Left lung (tissue), 14 donors: ENCODE data around the gene RAB5A. TPM values are rescaled to one million over a fixed set of nuclear protein-coding genes. Genes with fewer than 3 reads are reported as not detected.
"Not testable (repeated sequence)": the region's sequence is repeated elsewhere in the genome, so short reads cannot be mapped to it uniquely, and the experiment has no call there.

ENCODE experiments used
- ATAC-seq: fragments of 200-7000 bp; cut with Tn5 transposase; one replicate; pipeline ENCODE4 v1.9.1; 2020; ENCODE audit warnings: moderate library complexity
- DNase-seq, 4 donors: peaks; one replicate each; pipeline ENCODE4 v3.0.0-alpha.2; 2013 to 2020
- H3K27ac ChIP-seq, 2 donors: fragments of 200-600 bp; sonication (generic) in 1 of 2; one replicate each; pipeline versions ENCODE4 v1.5.0 to v1.8.0; 2020 to 2021
- H3K27me3 ChIP-seq, 2 donors: fragments of 200-600 bp; sonication (generic) in 1 of 2; one replicate each; pipeline versions ENCODE4 v1.5.0 to v1.8.0; 2020 to 2021
- H3K36me3 ChIP-seq, 2 donors: fragments of 200-600 bp; sonication (generic) in 1 of 2; one replicate each; pipeline versions ENCODE4 v1.5.0 to v1.8.0; 2020 to 2021
- H3K4me1 ChIP-seq, 2 donors: fragments of 200-600 bp; one replicate each; pipeline ENCODE4 v1.8.0; 2021
- H3K4me3 ChIP-seq, 2 donors: fragments of 200-600 bp; sonication (generic) in 1 of 2; one replicate each; pipeline versions ENCODE4 v1.5.0 to v1.8.0; 2020 to 2021; ENCODE audit warnings: mild to moderate bottlenecking in 1 of 2
- H3K9me3 ChIP-seq, 2 donors: fragments of 200-600 bp; sonication (generic) in 1 of 2; one replicate each; pipeline versions ENCODE4 v1.5.0 to v1.8.0; 2020 to 2021
- intact Hi-C, 2 donors: fragments of 100-400 bp; cut with DNase I; formaldehyde crosslinking; loops; one replicate each; pipeline versions ENCODE4 v1.11.2 to v1.14.2; 2022
- long read RNA-seq, 12 donors: library from polyadenylated mRNA in 2 of 12; unstranded in 2 of 12; transcript quantifications; one replicate each; pipeline ENCODE4 v2.0.0 and lab custom pipeline, GENCODE V29; 2019 to 2026
- polyA plus RNA-seq, 6 donors: library from polyadenylated mRNA; unstranded; fragments of 120-200 nt; gene quantifications; one replicate each; pipeline ENCODE4 v1.2.1, GENCODE V29; 2013; ENCODE audit not compliant: insufficient read length in 6 of 6
- total RNA-seq, 2 donors: library from RNA; stranded (reverse); fragmentation: NEBNext Ultra II Directional; extraction: Animal tissue kit (Norgen Biotek cat#: 25700); gene quantifications; one replicate each; pipeline ENCODE4 v1.2.1, GENCODE V29; 2021
- TF ChIP-seq, protein P1 (sequence below), 2 donors: fragments of 200-600 bp; sonication (generic) in 1 of 2; IDR thresholded peaks; one replicate each; pipeline versions ENCODE4 v1.5.0 to v1.8.0; 2021; ENCODE audit warnings: antibody characterized with exemption in 2 of 2
- donor health status: DM: no; HTN: yes; CAD: no.
- donor health status: DM: no; HTN: no; CAD: no.

The RAB5A gene, protein sequence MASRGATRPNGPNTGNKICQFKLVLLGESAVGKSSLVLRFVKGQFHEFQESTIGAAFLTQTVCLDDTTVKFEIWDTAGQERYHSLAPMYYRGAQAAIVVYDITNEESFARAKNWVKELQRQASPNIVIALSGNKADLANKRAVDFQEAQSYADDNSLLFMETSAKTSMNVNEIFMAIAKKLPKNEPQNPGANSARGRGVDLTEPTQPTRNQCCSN
- total RNA-seq = 10 to 100 TPM; 60.7 to 68.6 TPM
- 10 to 100 TPM; 66.2 to 72.1 (median 70.7) TPM for polyA plus RNA-seq
- long read RNA-seq, donor 1, transcript RAB5A-201 (6 exons, 2,536 nt) = major isoform, 19 of 35 reads
- long read RNA-seq, donor 1, partial matches to known transcripts = 13 of 35 reads
- long read RNA-seq, donor 1, other reads (novel, unspliced or antisense) = 0 of 35 reads
- long read RNA-seq, donor 2, transcript RAB5A-201 (6 exons, 2,536 nt) = major isoform, 21 of 34 reads
- long read RNA-seq, donor 2, transcript RAB5A-207 (4 exons, 868 nt) = minor isoform, 5 of 34 reads
- long read RNA-seq, donor 2, partial matches to known transcripts = 5 of 34 reads
- long read RNA-seq, donor 2, other reads (novel, unspliced or antisense) = 0 of 34 reads
- long read RNA-seq, donor 3, transcript RAB5A-201 (6 exons, 2,536 nt) = major isoform, 14 of 17 reads
- long read RNA-seq, donor 3, partial matches to known transcripts = 0 of 17 reads
- long read RNA-seq, donor 3, other reads (novel, unspliced or antisense) = 0 of 17 reads
- long read RNA-seq, donor 4, transcript RAB5A-201 (6 exons, 2,536 nt) = major isoform, 7 of 7 reads
- long read RNA-seq, donor 4, partial matches to known transcripts = 0 of 7 reads
- long read RNA-seq, donor 4, other reads (novel, unspliced or antisense) = 0 of 7 reads
- long read RNA-seq, donor 5, transcript RAB5A-201 (6 exons, 2,536 nt) = major isoform, 20 of 26 reads
- long read RNA-seq, donor 5, transcript RAB5A-207 (4 exons, 868 nt) = minor isoform, 6 of 26 reads
- long read RNA-seq, donor 5, partial matches to known transcripts = 0 of 26 reads
- long read RNA-seq, donor 5, other reads (novel, unspliced or antisense) = 0 of 26 reads
- long read RNA-seq, donor 6, transcript RAB5A-201 (6 exons, 2,536 nt) = major isoform, 12 of 12 reads
- long read RNA-seq, donor 6, partial matches to known transcripts = 0 of 12 reads
- long read RNA-seq, donor 6, other reads (novel, unspliced or antisense) = 0 of 12 reads
- long read RNA-seq, donor 7, transcript RAB5A-201 (6 exons, 2,536 nt) = major isoform, 14 of 15 reads
- long read RNA-seq, donor 7, partial matches to known transcripts = 0 of 15 reads
- long read RNA-seq, donor 7, other reads (novel, unspliced or antisense) = 0 of 15 reads
- long read RNA-seq, donor 8, transcript RAB5A-201 (6 exons, 2,536 nt) = major isoform, 14 of 20 reads
- long read RNA-seq, donor 8, partial matches to known transcripts = 0 of 20 reads
- long read RNA-seq, donor 8, other reads (novel, unspliced or antisense) = 0 of 20 reads
- long read RNA-seq, donor 9 = 0 reads
- long read RNA-seq, donor 10, partial matches to known transcripts = 0 of 2 reads
- long read RNA-seq, donor 10, other reads (novel, unspliced or antisense) = 0 of 2 reads
- long read RNA-seq, donor 11, transcript RAB5A-201 (6 exons, 2,536 nt) = major isoform, 25 of 50 reads
- long read RNA-seq, donor 11, partial matches to known transcripts = 17 of 50 reads
- long read RNA-seq, donor 11, other reads (novel, unspliced or antisense) = 0 of 50 reads
- long read RNA-seq, donor 12, transcript RAB5A-201 (6 exons, 2,536 nt) = major isoform, 11 of 15 reads
- long read RNA-seq, donor 12, partial matches to known transcripts = 0 of 15 reads
- long read RNA-seq, donor 12, other reads (novel, unspliced or antisense) = 0 of 15 reads

DNA sequence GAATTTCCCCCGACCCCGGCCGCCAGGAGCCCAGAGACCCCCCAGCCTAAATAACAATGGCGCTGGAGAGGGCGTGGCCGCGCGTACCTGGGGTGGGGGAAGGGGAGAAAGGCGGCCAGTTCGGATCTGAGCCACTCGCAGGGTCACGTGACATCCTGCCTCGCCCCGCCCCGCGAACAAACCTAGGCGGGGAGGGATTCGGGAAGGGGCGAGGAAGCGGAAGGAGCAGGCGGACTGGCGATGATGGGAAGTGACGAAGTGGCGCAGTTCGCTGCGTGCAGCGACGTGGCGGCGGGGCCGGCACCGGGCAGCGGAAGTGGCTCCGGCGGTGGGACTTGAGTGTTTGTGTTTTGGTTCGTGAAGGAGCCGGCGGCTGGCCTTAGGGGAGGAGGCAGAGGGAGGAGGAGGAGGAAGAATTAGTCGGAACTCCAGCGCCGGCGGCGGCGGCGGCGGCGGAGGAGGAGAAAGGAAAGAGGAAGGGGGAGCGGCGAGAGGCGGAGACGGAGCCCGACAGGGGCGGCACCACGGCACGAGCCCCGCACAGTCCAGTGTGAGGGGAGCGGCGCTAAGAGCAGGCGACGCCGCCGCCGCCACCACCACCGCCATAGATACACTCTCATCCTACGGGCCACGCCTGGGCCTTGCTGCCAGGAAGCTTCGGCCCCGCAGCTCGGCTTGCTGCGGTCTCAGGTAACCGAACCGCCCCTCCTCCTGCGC lies at the start of gene RAB5A:
RAB5A (plus strand) TSS at position 266 of the 717 bp plus-strand sequence. CDS start 3,802 bp downstream, outside the sequence.
- peak; percentile 96 to 99 (median 98) for DNase-seq
- intact Hi-C loops = no loop called here
- TF ChIP-seq, protein P1, sequence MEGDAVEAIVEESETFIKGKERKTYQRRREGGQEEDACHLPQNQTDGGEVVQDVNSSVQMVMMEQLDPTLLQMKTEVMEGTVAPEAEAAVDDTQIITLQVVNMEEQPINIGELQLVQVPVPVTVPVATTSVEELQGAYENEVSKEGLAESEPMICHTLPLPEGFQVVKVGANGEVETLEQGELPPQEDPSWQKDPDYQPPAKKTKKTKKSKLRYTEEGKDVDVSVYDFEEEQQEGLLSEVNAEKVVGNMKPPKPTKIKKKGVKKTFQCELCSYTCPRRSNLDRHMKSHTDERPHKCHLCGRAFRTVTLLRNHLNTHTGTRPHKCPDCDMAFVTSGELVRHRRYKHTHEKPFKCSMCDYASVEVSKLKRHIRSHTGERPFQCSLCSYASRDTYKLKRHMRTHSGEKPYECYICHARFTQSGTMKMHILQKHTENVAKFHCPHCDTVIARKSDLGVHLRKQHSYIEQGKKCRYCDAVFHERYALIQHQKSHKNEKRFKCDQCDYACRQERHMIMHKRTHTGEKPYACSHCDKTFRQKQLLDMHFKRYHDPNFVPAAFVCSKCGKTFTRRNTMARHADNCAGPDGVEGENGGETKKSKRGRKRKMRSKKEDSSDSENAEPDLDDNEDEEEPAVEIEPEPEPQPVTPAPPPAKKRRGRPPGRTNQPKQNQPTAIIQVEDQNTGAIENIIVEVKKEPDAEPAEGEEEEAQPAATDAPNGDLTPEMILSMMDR (IDR thresholded peaks at IDR 0.05) = peak in 1 of 2 donors; percentile 10

GRCh38 chr3:19898721-19899120 lies 48.2 kb upstream of the RAB5A start:
- intact Hi-C loops = no loop called here
- TF ChIP-seq, protein P1 (IDR thresholded peaks at IDR 0.05) = no peak
- no peak for DNase-seq

More for the DNA sequence above, at the start of gene RAB5A:
- Histone ChIP-seq H3K4me1 (peaks cover 16 to 40% of the 10 kb centered on the region in 2 donors), H3K36me3 (peaks cover 0 to 13% of the 10 kb centered on the region in 2 donors), H3K4me3 (peak within 1 kb of the TSS; percentile 97 to 98), H3K27me3 (no peaks in the 10 kb centered on the region), H3K27ac (peak within 1 kb of the TSS; percentile 98 to 100), H3K9me3 (no peaks in the 10 kb centered on the region)
- peak; percentile 94 for ATAC-seq

DNA sequence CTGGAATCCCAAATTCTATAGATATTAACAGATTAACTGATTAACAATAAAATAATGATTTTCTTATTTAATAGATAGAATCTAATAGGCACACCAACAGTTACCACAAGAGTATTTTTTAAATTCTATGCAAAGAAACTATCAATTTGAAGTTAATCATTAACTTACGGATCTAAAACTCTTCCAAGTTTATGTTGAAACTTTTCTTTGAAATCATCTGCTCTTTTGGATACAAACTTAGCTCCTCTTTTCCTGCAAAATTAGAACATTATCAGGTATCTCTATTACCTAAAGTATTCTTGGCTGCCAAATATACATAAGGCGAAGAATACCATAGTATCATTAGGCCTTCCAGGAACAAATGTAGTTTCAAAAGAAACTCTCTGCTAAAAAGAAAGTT lies 47.6 kb upstream of the RAB5A start:
- no peaks in the 10 kb centered on the region for H3K27me3 ChIP-seq
- TF ChIP-seq, protein P1 (IDR thresholded peaks at IDR 0.05) = no peak
- peaks cover 0 to 13% of the 10 kb centered on the region in 2 donors for H3K4me1 ChIP-seq
- intact Hi-C loops = no loop called here
- DNase-seq (no peak), ATAC-seq (no peak)
- no peaks in the 10 kb centered on the region for H3K9me3 ChIP-seq
- H3K4me3 ChIP-seq = no peak overlapping the region
- no peak overlapping the region for H3K27ac ChIP-seq
- no peaks in the 10 kb centered on the region for H3K36me3 ChIP-seq

More at GRCh38 chr3:19898721-19899120, 48.2 kb upstream of the RAB5A start:
- no peak for ATAC-seq
- no peak overlapping the region for H3K27ac ChIP-seq
- H3K36me3 ChIP-seq = no peaks in the 10 kb centered on the region
- no peaks in the 10 kb centered on the region for H3K9me3 ChIP-seq
- H3K27me3 ChIP-seq = no peaks in the 10 kb centered on the region
- peaks cover 0 to 13% of the 10 kb centered on the region in 2 donors for H3K4me1 ChIP-seq
- H3K4me3 ChIP-seq = no peak overlapping the region

DNA sequence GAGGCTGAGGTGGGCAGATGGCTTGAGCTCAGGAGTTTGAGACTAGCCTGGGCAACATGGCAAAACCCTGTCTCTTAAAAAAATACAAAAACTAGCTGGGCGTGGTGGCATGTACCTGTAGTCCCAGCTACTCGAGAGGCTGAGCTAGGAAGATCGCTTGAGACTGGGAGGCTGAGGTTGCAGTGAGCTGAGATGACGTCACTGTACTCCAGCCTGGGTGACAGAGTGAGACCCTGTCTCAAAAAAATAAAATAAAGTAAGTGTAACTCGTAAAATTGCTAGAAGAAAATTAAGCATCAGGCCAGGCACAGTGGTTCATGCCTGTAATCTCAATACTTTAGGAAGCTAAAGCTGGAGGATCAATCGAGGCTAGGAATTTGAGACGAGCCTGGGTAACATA lies 47.1 kb upstream of the RAB5A start:
- H3K9me3 ChIP-seq, intact Hi-C loops, DNase-seq, H3K27ac ChIP-seq, H3K27me3 ChIP-seq, ATAC-seq, H3K4me3 ChIP-seq, H3K36me3 ChIP-seq: not testable (repeated sequence)
- H3K4me1 ChIP-seq = peaks cover 0 to 13% of the 10 kb centered on the region in 2 donors
